ENCODE results near the gene CHRNB1.

Gene CHRNB1

DNA sequence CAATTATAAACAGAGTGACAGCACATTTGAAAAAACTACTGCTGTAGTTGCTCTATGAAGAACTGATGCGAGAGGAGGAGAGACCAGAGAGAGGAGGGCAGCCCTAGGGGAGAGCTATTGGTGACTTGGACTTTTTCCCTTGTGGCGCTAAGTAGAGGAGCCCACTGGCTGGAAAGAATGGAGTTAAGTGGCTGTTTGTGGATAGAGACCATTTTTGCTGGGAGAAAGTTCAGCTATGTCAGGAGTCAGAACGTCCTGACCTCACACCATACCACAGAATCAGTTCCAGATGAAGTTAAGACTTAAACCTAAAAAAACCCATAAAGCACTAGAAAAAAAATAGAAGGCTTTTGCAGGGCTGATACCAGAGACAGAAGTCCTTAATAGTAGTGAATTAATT lies 41.3 kb downstream of the CHRNB1 start:
- DNase-seq = no peak

DNA sequence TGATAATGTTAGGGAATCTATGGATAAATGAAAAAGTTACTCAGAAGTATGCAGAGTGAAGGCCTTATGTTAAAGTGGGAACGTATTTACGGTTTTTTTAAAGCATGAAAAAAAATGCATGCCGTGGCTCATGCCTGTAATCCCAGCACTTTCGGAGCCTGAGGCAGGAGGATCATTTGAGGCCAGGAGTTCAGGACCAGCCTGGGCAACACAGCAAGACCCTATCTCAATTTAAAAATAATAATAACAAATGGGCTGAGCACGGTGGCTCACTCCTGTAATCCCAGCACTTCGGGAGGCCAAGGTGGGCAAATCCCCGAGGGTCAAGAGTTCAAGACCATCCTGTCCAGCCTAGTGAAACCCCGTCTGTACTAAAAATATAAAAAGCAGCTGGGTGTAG lies 45.3 kb downstream of the CHRNB1 start:
- DNase-seq = no peak

DNA sequence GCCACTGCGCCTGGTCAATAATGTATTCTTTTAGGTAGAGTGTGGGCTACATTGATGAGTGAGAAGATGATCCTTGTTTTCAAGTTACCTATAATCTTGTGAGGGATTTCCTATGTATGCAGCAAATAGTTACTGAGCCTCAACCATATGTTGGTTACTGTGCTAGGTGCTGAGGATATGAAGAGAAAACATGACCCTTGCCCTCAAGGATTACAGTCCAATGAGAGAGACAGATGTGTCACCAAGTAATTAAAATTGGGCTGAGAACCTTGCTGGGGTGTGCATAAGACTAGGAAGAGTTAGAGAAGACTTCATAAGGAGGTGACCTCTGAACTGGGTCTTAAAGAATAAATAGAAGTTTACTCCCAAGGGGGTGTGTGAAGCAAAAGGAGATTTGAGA lies 46.7 kb downstream of the CHRNB1 start:
- no peak for DNase-seq

DNA sequence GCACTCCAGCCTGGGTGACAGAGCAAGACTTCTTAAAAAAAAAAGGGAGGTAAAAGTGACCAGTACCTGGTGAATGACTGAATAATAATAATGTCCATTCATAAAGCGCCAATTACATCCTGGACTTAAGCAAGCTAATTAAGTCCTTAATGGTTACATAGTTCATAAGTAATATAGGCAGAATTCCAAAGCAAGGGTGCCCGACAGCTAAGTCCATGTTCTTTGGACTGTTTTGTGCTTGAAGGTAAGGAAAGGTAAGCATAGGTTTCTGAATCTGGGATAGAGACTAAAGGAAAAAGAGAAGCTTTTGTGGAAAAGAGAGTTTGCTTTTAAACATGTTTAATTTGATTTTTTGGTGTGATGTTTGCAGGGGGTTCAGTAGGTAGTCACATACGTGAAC lies 49.1 kb downstream of the CHRNB1 start:
- no peak for DNase-seq

DNA sequence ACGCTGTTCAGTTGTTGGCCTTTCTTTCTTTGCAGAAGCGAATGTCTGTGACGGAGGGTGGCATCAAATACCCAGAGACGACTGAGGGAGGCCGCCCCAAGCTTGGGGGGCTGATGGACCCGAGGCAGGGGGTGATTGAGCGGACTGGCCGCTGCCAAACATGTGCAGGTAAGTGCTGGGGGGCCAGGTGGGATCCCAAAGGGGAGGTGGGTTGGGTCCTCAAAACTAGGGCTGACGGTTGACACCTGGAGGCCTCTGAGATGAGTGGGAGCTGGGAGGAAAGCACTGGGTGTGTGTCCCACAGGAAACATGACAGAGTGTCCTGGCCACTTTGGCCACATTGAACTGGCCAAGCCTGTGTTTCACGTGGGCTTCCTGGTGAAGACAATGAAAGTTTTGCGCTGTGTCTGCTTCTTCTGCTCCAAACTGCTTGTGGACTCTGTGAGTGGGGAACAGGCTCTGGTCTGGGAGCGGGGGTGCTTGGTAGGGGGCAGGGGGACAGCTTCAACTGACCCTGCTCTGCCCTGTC lies 51.1 kb downstream of the CHRNB1 start:
- DNase-seq = no peak

DNA sequence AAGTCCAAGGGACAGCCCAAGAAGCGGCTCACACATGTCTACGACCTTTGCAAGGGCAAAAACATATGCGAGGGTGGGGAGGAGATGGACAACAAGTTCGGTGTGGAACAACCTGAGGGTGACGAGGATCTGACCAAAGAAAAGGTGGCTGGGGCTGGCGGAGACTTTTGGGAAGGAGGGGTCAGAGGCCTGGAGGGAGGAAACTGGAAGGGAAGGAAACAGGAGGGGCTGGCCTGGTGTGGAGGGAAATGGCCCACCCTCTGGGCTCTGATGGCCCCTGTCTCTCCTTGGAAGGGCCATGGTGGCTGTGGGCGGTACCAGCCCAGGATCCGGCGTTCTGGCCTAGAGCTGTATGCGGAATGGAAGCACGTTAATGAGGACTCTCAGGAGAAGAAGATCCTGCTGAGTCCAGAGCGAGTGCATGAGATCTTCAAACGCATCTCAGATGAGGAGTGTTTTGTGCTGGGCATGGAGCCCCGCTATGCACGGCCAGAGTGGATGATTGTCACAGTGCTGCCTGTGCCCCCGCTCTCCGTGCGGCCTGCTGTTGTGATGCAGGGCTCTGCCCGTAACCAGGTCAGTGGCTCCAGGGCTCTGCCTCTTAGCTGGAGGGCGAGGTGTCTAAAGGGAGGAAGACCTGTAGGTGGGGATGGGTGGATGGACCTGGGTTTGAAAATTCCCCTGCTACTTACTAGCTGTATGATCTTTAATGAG lies 51.8 kb downstream of the CHRNB1 start:
- DNase-seq = no peak

DNA sequence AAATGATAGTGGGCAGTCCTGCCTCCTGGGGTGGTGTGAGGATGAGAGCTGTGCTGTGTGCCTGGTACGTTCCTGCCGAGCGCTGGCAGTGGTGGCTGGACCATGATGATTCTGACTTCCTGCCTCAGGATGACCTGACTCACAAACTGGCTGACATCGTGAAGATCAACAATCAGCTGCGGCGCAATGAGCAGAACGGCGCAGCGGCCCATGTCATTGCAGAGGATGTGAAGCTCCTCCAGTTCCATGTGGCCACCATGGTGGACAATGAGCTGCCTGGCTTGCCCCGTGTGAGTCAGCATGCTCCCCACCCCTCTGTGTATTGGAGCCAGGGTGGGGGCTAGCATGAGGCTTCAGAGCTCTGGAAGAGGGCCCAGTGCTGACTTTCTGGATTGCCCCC lies 52.4 kb downstream of the CHRNB1 start:
- no peak for DNase-seq

DNA sequence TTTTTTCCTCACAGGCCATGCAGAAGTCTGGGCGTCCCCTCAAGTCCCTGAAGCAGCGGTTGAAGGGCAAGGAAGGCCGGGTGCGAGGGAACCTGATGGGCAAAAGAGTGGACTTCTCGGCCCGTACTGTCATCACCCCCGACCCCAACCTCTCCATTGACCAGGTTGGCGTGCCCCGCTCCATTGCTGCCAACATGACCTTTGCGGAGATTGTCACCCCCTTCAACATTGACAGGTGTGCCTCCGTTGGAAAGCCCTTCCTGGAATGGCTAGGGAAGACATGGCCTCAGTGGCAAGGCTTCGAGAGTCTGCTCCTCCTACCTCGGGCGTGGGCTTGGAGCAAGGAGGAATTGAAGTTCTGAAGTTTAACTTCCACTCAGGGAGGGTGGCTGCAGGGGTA lies 52.8 kb downstream of the CHRNB1 start:
- DNase-seq = no peak

DNA sequence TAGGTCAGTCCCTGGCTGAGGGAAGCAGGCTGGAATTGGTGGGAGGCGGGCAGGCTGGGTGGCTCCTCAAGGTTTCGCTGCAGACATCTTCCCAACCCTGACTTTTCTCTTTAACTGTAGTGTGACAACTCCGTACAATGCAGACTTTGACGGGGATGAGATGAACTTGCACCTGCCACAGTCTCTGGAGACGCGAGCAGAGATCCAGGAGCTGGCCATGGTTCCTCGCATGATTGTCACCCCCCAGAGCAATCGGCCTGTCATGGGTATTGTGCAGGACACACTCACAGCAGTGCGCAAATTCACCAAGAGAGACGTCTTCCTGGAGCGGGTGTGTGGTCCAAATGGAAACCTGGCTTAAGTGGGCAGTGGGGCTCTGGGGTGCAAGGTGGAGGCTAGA lies 54.3 kb downstream of the CHRNB1 start:
- DNase-seq = no peak

DNA sequence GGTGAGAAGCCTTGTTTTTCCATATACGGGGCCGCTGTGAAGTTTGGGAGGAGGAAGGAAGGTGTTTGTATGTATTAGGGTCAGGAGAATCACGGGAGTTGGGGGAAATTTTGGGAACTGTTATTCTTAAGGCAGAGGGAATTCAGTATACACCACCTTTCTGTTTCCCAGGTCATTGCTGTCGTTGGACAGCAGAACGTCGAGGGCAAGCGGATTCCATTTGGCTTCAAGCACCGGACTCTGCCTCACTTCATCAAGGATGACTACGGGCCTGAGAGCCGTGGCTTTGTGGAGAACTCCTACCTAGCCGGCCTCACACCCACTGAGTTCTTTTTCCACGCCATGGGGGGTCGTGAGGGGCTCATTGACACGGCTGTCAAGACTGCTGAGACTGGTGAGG lies 56.9 kb downstream of the CHRNB1 start:
- DNase-seq = no peak

DNA sequence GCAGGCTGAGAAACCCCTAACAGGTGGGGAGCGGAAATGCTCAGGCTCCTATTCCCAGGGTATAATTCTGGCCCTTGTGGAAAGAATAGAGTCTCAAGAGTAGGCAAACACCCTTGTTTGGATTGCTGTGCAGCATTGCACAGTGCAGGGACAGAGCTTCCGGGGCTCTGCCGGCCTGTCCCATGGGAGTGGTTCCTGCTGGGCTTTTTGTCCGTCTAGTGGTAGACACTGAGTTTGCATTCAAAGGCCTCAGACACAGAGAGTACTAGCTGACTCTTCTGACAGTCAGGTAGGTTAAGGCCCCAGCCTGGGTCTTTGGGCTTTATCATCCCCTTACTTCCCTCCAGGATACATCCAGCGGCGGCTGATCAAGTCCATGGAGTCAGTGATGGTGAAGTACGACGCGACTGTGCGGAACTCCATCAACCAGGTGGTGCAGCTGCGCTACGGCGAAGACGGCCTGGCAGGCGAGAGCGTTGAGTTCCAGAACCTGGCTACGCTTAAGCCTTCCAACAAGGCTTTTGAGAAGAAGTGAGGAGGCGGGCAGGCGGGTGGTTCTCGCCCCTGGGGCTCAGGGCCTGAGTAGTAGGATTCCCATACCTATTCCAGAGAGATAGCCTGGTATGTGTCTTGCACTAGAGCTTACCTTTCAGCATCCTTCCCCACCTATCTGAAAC lies 57.4 kb downstream of the CHRNB1 start:
- DNase-seq = no peak

DNA sequence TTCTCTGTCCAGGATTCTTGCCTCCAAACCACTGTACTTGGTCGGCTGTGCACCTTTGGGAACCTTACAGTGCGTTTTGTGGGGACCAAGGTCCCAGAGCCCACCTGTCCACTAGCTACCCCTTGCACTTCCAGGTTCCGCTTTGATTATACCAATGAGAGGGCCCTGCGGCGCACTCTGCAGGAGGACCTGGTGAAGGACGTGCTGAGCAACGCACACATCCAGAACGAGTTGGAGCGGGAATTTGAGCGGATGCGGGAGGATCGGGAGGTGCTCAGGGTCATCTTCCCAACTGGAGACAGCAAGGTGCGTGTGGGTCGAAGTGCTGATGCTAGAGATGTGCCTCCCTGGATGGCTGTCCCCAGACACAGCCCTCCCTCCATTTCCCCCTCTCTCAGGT lies 58.1 kb downstream of the CHRNB1 start:
- no peak for DNase-seq

DNA sequence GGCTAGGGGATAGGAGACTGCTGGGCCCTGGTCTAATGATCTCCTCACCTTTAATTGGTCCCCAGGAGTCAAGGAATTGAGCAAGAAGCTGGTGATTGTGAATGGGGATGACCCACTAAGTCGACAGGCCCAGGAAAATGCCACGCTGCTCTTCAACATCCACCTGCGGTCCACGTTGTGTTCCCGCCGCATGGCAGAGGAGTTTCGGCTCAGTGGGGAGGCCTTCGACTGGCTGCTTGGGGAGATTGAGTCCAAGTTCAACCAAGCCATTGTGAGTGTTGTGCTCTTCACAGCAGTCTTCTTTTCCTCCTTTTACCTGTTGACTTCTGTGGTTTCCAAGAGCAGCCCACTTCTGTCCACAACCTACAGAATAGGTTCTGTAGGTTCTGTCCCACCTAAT lies 58.7 kb downstream of the CHRNB1 start:
- DNase-seq = no peak
